Epithelial cell of esophagus (primary cell): ENCODE measurements around the gene CPSF4L.
A peak's percentile ranks its signal among the peaks of the same experiment; 100 is the strongest.
"Not testable (repeated sequence)": the region's sequence is repeated elsewhere in the genome, so short reads cannot be mapped to it uniquely, and the experiment has no call there.

ENCODE experiments used
- DNase-seq: peaks from one replicate; pipeline ENCODE4 v3.0.0; 2010; ENCODE audit warnings: low read depth
- H3K4me3 ChIP-seq: 2 replicates; pipeline ENCODE4 v1.5.1; 2011; ENCODE audit warnings: mild to moderate bottlenecking, low read length, control low read depth
- TF ChIP-seq, protein P1 (sequence below): IDR thresholded peaks from 2 replicates; pipeline ENCODE4 v1.5.1; 2011; ENCODE audit warnings: low read depth, mild to moderate bottlenecking, low read length, control low read depth, inconsistent platforms; ENCODE audit not compliant: insufficient read depth; ENCODE audit errors: missing control alignments

The CPSF4L gene, protein sequence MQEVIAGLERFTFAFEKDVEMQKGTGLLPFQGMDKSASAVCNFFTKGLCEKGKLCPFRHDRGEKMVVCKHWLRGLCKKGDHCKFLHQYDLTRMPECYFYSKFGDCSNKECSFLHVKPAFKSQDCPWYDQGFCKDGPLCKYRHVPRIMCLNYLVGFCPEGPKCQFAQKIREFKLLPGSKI

GRCh38 chr17:73261617-73261951 is at the start of gene CPSF4L:
CPSF4L (minus strand) TSS chr17:73261880; CDS start chr17:73261818, 62 bp downstream.
- H3K4me3 ChIP-seq, result no peak within 1 kb of the TSS
- TF ChIP-seq, protein P1, sequence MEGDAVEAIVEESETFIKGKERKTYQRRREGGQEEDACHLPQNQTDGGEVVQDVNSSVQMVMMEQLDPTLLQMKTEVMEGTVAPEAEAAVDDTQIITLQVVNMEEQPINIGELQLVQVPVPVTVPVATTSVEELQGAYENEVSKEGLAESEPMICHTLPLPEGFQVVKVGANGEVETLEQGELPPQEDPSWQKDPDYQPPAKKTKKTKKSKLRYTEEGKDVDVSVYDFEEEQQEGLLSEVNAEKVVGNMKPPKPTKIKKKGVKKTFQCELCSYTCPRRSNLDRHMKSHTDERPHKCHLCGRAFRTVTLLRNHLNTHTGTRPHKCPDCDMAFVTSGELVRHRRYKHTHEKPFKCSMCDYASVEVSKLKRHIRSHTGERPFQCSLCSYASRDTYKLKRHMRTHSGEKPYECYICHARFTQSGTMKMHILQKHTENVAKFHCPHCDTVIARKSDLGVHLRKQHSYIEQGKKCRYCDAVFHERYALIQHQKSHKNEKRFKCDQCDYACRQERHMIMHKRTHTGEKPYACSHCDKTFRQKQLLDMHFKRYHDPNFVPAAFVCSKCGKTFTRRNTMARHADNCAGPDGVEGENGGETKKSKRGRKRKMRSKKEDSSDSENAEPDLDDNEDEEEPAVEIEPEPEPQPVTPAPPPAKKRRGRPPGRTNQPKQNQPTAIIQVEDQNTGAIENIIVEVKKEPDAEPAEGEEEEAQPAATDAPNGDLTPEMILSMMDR, result no peak
- no peak for DNase-seq

GRCh38 chr17:73311428-73311780 is 49.7 kb upstream of the CPSF4L start:
- peak overlapping the region; percentile 95 for H3K4me3 ChIP-seq
- TF ChIP-seq, protein P1, result no peak
- no peak for DNase-seq

DNA sequence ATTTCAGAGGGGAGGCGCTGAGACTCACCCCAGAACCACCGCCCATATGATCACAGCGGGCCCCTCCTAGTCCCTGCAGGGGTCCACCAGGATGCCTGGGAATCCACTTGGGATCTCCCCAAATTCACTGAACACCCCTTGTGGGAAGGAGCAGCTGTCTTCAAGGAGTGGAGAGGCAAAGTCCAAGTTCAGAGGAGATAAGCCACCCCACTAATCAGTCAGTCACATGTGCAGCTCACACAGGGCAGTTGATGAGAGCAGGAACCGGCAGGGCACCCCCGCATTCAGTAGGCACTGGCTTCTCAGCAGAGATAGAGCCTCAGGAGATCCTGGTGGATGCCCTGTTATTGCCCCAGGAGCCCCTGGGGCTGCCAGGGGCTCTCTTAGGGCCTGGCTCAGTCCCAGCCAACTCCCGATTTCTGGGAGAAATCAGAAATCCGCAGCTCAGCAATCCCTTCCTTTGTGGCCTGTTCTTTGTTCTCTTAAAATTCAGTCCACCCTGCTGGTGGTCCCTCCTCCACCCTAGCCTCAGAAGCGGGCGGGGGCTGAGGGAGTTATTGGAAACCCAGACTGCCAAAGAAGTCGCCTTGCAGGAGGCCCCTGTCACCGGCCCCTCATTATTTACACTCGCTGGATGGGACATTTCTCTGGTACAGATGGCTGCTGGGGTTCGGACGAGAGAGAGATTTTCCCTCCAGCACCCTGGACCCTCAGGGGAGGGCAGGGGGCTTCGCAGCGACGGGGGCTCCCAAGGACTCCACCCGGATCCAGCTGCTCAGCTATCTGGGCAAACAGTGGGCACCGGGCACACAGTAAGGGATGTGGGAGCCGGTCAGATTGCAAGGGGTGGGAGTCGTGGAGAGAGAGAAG is 48.3 kb upstream of the CPSF4L start:
- TF ChIP-seq, protein P1, result no peak
- no peak for DNase-seq
- peak overlapping the region; percentile 95 for H3K4me3 ChIP-seq

- not testable (repeated sequence) for DNase-seq
- peak overlapping the region; percentile 95 for H3K4me3 ChIP-seq
Measured at GRCh38 chr17:73308959-73309358, 47.3 kb upstream of the CPSF4L start.

DNA sequence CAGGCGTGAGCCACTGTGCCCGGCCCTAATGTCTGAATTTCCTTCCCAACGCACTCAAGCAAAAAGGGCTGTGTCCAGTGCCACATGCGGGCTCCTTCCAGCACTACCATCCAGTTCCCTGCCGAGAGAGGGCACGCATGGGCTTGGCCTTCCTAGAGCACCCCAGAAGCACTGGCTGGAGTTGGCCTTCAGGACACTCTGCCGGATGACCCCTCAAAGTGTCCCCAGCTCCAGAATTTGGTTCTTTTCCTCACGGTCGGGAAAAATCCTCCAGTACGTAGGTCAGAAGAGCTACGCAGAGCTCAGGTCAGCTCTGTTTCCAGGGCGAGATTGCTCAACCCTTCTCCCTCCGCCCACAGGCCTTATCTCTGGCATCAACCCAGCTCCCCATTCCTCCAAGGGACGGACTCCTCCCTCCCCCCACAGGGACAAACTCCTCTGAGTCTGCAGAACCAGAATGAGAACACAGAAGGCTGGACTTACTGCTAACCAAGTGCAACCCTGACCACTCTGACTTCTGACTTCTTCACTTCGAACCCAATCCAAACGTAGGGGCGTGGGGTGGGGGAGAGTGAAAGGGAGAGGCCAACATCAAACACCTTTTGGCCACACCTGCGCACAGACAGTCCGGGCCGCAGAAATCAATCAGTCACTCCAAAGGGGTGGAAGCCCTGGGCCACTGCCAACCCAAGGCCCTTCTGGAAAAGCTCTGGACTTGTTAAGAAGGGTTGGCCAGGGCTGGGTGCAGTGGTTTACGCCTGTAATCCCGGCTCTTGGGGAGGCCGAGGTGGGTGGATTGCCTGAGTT is 46.5 kb upstream of the CPSF4L start:
- peak; percentile 54 for DNase-seq
- peak overlapping the region; percentile 14 for H3K4me3 ChIP-seq
- TF ChIP-seq, protein P1, result no peak

DNA sequence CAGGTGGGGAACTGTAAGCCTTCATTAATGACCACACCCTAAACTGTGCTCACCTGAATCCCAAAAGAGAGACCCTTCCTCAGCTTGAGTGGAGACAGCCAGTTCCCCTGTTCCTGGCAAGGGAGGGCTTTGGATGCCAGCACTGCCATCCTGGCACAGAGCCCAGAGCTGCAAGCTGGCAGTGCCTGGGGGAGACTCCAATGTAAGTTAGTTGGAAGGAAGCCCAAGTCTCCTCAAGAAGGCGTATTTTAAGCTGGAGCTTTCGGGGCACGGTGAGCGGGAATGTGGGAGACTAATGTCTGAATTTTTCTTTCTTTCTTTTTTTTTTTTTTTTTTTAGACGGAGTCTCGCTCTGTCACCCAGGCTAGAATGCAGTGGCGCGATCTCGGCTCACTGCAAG is 45.5 kb upstream of the CPSF4L start:
- DNase-seq, result no peak
- H3K4me3 ChIP-seq, result no peak overlapping the region

More for the DNA sequence above, 45.5 kb upstream of the CPSF4L start:
- TF ChIP-seq, protein P1, result no peak
